Breast epithelium (tissue), 3 donors: ENCODE measurements around the gene DUS3L.

ENCODE experiments used
- CTCF ChIP-seq, 3 donors: fragments of 450-650 bp; IDR thresholded peaks; one replicate each; pipeline ENCODE4 v1.5.1; 2016 to 2017; ENCODE audit warnings: antibody characterized with exemption in 3 of 3, mild to moderate bottlenecking in 3 of 3, moderate library complexity in 3 of 3
- POLR2A ChIP-seq: fragments of 450-650 bp; IDR thresholded peaks from one replicate; pipeline ENCODE4 v1.6.1; 2016; ENCODE audit warnings: antibody characterized with exemption, mild to moderate bottlenecking, moderate library complexity
- POLR2AphosphoS5 ChIP-seq, 3 donors: sonication (generic); formaldehyde crosslinking; IDR thresholded peaks; one replicate each; pipeline ENCODE4 v1.6.1; 2017; ENCODE audit warnings: antibody characterized with exemption in 3 of 3

- TF ChIP-seq CTCF (IDR thresholded peaks at IDR 0.05) (no peak), POLR2AphosphoS5 (IDR thresholded peaks at IDR 0.05) (no peak), POLR2A (no peak)
Measured at GRCh38 chr19:5821521-5822180, 30.7 kb upstream of the DUS3L start.
